ENCODE data around the gene LAMA2.

DNA sequence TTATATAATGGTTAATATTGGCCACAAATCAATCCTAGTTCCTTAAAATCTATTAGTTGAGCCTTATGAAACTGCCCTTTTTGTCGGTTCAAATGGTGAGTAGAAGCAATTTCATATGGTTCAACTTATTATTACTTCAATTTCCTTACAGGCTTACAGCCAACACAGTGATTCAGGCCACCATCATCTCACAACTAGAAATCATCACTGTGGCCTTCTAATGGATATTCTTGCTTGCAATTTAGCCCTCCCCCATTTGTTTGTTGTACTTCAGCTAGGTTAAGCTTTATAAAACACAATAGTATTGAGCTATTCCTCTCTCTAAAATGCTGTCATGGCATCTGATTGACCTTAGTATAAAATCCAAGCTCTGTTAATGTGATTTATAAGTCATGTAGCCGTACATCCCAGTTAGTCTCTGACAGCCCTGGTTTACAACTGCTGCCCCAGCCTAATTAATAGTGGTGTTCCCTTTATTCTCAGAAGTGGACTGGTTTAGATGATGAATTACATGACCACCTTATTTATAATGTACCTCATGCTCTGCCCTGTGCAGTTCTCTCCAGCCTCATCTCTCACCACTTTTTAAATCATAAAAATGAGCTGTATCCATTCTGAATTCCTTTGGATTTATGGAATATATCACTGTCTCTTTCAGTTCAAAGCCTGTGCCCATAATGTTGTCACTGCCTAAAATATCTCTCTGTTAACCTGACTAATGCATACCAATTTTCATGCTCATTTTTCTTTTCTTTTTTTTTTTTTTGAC, 36.7 kb downstream of the LAMA2 start:
- TF ChIP-seq TAF1 (IDR thresholded peaks at IDR 0.05; ENCODE audit: borderline replicate concordance, insufficient read depth, low read length) (no peak), SIN3A (IDR thresholded peaks at IDR 0.05; ENCODE audit: borderline replicate concordance, insufficient read depth, low read length) (no peak), FOXP2 (optimal IDR thresholded peaks at IDR 0.05; ENCODE audit: borderline replicate concordance, extremely low read depth, extremely low read length, insufficient read depth) (no peak)
- TF ChIP-seq, protein P1, sequence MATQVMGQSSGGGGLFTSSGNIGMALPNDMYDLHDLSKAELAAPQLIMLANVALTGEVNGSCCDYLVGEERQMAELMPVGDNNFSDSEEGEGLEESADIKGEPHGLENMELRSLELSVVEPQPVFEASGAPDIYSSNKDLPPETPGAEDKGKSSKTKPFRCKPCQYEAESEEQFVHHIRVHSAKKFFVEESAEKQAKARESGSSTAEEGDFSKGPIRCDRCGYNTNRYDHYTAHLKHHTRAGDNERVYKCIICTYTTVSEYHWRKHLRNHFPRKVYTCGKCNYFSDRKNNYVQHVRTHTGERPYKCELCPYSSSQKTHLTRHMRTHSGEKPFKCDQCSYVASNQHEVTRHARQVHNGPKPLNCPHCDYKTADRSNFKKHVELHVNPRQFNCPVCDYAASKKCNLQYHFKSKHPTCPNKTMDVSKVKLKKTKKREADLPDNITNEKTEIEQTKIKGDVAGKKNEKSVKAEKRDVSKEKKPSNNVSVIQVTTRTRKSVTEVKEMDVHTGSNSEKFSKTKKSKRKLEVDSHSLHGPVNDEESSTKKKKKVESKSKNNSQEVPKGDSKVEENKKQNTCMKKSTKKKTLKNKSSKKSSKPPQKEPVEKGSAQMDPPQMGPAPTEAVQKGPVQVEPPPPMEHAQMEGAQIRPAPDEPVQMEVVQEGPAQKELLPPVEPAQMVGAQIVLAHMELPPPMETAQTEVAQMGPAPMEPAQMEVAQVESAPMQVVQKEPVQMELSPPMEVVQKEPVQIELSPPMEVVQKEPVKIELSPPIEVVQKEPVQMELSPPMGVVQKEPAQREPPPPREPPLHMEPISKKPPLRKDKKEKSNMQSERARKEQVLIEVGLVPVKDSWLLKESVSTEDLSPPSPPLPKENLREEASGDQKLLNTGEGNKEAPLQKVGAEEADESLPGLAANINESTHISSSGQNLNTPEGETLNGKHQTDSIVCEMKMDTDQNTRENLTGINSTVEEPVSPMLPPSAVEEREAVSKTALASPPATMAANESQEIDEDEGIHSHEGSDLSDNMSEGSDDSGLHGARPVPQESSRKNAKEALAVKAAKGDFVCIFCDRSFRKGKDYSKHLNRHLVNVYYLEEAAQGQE (IDR thresholded peaks at IDR 0.05; ENCODE audit: insufficient read depth in 1 of 2, low read depth in 2 of 2, low read length in 2 of 2): no peak

All from PFSK-1 (cell line).